ENCODE measurements around the gene CIRBP. TPM values are rescaled to one million over a fixed set of nuclear protein-coding genes. Genes with fewer than 3 reads are reported as not detected.

Gene CIRBP
- total and polyA plus RNA-seq, 9 of the 15 experiments (the other 6 are each of a cell fraction or from before 2014, with no cell fraction given) = 20.5 to 327 (median 176) TPM

DNA sequence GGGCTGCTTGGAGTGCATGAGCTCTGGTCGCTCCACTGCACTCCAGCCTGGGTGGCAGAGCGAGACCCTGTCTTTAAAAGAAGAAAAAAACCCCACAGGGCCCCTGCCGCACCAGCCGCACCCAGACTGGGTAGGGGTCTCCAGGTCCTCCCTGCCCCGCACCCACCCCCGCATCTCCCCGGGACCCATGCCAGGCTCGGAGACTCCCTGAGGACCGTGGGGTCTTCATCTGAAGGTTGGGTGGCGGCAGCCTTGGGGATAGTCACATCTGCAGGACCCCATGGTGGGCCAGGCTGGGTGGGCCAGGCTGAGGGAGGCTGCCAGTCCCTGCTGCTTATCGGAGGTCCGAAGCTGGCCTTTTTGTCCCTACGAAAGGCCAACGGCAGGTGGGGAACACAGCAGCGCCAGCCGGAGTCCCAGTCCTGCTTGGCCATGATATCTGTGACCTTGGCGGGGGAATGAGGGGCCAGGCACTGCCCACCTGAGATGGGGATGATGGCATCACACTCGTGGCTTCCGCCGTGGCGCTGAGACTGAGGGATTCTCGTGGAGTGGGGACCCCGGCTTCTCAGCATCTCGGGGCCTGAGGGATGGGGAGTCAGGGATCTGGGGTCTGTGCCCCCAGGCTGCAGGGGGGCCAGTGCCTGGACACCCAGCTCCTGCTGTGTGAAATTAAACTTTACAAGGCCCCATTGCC is 27.6 kb downstream of the CIRBP start:
- Histone ChIP-seq H3K4me3 (no peak overlapping the region), H3K4me1 (replicated peaks in 1 of 2; ENCODE audit: control insufficient read depth in 2 of 2, insufficient read depth in 2 of 2, low read length in 2 of 2) (peaks cover 0 to 68% of the 10 kb centered on the region in 2 experiments; a peak in 3 of 5 replicates), H2AFZ (ENCODE audit: low read depth, low read length) (no peak overlapping the region), H4K20me1 (replicated peaks; ENCODE audit: control insufficient read depth, insufficient read depth, low read length) (no peaks in the 10 kb centered on the region; the same call in 1 of the 2 replicates), H3K9me3 (replicated peaks; ENCODE audit: control insufficient read depth, insufficient read depth, low read depth, low read length) (no peaks in the 10 kb centered on the region), H3K4me2 (ENCODE audit: insufficient read depth, low read length) (no peak overlapping the region), H3K9ac (ENCODE audit: insufficient read depth in 1 of 2, low read depth in 2 of 2, low read length in 2 of 2) (peak overlapping the region in 1 of 2 experiments; percentile 60; a peak in 2 of 4 replicates), H3K9me1 (ENCODE audit: control insufficient read depth, insufficient read depth, low read length) (peaks cover 3% of the 10 kb centered on the region), H3K27me3 (ENCODE audit: control insufficient read depth in 2 of 2, insufficient read depth in 2 of 2, low read length in 2 of 2) (peaks cover 16 to 49% of the 10 kb centered on the region in 2 experiments; a peak in 3 of 5 replicates), H3K36me3 (ENCODE audit: control insufficient read depth, insufficient read depth, low read length) (no peaks in the 10 kb centered on the region), H3K27ac (ENCODE audit: extremely low read depth, low read depth, low read length) (no peak overlapping the region), H3K79me2 (ENCODE audit: control insufficient read depth, insufficient read depth, low read length) (no peaks in the 10 kb centered on the region)
- intact Hi-C loops (cut with micrococcal nuclease) = no loop called here
- DNase-seq (ENCODE audit: extremely low read depth in 1 of 4, low spot score in 3 of 4) = no peak
- TF ChIP-seq MTA2 (IDR thresholded peaks at IDR 0.05; ENCODE audit: low read depth) = no peak
- TF ChIP-seq ZBTB7A (IDR thresholded peaks at IDR 0.05; ENCODE audit: borderline replicate concordance, control insufficient read depth, low read depth, low read length) = peak; percentile 67; the same call in 1 of the 2 replicates
- TF ChIP-seq RBM22 (IDR thresholded peaks at IDR 0.05; ENCODE audit: low read depth, low read length, poor library complexity, severe bottlenecking) = no peak
- BruUV-seq (replicated peaks) = no TSS peak
- no peak for ATAC-seq
- in situ Hi-C loops (cut with MboI) = no loop called here
- no peak for FAIRE-seq
- ChIA-PET CTCF (ENCODE audit: low intra/inter-chr PET ratio) (no interaction called here), POLR2A (no interaction called here)
- WGBS (ENCODE audit: insufficient coverage, low coverage, missing lambda C conversion rate) = 18% methylated on average over 17 of the region's 24 CpGs

DNA sequence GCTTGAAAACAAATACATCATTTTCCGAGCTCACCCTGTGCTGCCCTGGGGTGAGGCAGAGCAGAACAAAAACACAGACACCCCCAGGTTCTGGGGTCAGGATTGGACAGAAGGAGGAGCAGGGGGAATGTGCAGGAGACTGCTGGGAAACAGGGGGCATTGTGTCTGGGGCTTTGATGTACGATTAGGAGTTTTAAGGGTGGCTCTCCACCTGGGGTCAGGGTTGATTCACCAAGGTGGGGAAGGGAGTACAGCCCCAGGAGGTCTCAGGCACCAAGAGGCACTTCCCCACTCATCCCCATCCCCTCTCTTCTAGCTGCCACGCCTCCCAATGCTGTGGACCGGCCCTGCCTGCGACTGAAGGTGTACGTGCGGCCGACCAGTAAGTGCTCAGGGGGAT is 29.1 kb downstream of the CIRBP start:
- ChIA-PET CTCF (ENCODE audit: low intra/inter-chr PET ratio) (no interaction called here), POLR2A (no interaction called here)
- Histone ChIP-seq H3K4me3 (no peak overlapping the region), H3K79me2 (ENCODE audit: control insufficient read depth, insufficient read depth, low read length) (no peaks in the 10 kb centered on the region), H3K9me3 (replicated peaks; ENCODE audit: control insufficient read depth, insufficient read depth, low read depth, low read length) (no peaks in the 10 kb centered on the region), H3K4me1 (replicated peaks in 1 of 2; ENCODE audit: control insufficient read depth in 2 of 2, insufficient read depth in 2 of 2, low read length in 2 of 2) (peaks cover 0 to 62% of the 10 kb centered on the region in 2 experiments; a peak in 3 of 5 replicates), H3K9ac (ENCODE audit: insufficient read depth in 1 of 2, low read depth in 2 of 2, low read length in 2 of 2) (no peak overlapping the region; a peak in 1 of 4 replicates), H2AFZ (ENCODE audit: low read depth, low read length) (no peak overlapping the region), H4K20me1 (replicated peaks; ENCODE audit: control insufficient read depth, insufficient read depth, low read length) (no peaks in the 10 kb centered on the region; the same call in 1 of the 2 replicates), H3K27ac (ENCODE audit: extremely low read depth, low read depth, low read length) (no peak overlapping the region), H3K36me3 (ENCODE audit: control insufficient read depth, insufficient read depth, low read length) (no peaks in the 10 kb centered on the region), H3K4me2 (ENCODE audit: insufficient read depth, low read length) (no peak overlapping the region), H3K27me3 (ENCODE audit: control insufficient read depth in 2 of 2, insufficient read depth in 2 of 2, low read length in 2 of 2) (peaks cover 11 to 35% of the 10 kb centered on the region in 2 experiments; a peak in 3 of 5 replicates), H3K9me1 (ENCODE audit: control insufficient read depth, insufficient read depth, low read length) (peaks cover 3% of the 10 kb centered on the region)
- in situ Hi-C loops (cut with MboI) = no loop called here
- TF ChIP-seq ETS2 (tag; IDR thresholded peaks at IDR 0.05; ENCODE audit: borderline replicate concordance, poor library complexity, severe bottlenecking) (no peak), RUNX1 (IDR thresholded peaks at IDR 0.05; ENCODE audit: low read depth) (no peak)
- ATAC-seq = no peak
- no peak for DNase-seq (ENCODE audit: extremely low read depth in 1 of 4, low spot score in 3 of 4)
- no TSS peak for BruUV-seq (replicated peaks)
- intact Hi-C loops (cut with micrococcal nuclease) = no loop called here
- FAIRE-seq = no peak
- 8% methylated on average over 8 of the region's 8 CpGs for WGBS (ENCODE audit: insufficient coverage, low coverage, missing lambda C conversion rate)

All from K562 (cell line).